Embryonic facial prominence (tissue), 1 donor: ENCODE results near the gene PAF1.
"Not testable (repeated sequence)": the region's sequence is repeated elsewhere in the genome, so short reads cannot be mapped to it uniquely, and the experiment has no call there.

Experiments used
- DNase-seq: peaks from one replicate; pipeline ENCODE4 v3.0.0-alpha.2; 2016; ENCODE audit errors: extremely low spot score

PAF1 gene

DNA sequence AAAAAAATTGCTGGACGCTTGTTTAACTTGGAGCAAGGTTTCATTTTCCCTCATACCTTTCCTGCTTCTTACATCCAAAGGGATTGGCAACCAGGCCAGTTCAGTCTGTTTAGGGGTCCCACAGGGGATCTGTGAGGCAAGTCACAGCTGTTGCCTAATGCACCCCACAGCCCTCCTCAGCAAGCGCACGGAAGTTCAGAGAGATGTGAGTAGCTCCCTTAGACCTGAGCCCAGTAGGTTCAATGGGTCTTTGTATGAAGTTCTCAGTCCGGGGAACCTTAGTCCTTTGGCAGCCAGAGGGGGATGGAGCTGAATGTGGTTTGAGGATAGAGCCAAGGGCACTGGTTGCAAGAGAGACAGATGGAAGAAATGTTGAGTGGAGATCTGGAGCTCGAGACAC, 35.7 kb downstream of the PAF1 start:
- no peak for DNase-seq

DNA sequence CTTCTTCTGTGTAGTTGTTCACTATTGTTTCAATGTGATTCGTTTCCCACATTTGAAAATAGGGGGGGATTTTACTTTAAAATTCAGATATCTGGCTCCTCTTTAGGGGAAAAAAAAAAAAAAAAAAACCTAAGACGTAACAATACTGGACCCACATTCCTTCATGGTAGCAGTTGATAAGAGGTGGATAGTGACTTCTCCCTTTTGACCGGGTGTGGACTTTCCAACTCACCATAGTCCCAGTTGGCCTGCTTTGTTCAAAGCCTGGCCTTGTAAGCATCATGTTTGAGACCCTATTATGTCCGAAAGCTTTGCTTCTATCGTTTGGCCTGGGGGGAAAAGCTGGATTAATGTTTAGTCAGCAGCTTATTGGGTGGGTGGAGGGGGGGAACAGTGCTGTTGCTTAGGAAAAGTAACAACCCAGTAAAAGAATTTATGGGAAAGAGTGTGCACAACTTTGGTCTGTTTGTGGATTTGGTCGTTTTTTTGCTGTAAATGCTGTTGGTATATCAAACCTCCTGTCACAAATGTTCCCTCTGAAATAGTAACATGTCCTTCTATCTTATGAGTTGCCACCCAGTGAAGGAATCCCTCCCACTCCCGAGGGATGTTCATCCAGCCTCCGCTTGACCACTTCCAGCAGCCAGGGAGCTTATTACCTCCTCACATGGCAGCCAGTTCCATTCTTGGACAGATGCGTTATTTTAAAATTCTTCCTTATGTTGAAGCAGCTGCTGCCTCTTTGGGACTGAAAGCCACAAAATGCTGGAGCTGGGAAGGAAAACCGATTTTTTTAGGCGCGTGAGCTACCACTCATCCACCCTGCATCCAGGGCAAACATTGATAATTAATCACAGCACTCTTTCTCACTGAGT, 38.3 kb downstream of the PAF1 start:
- no peak for DNase-seq

DNA sequence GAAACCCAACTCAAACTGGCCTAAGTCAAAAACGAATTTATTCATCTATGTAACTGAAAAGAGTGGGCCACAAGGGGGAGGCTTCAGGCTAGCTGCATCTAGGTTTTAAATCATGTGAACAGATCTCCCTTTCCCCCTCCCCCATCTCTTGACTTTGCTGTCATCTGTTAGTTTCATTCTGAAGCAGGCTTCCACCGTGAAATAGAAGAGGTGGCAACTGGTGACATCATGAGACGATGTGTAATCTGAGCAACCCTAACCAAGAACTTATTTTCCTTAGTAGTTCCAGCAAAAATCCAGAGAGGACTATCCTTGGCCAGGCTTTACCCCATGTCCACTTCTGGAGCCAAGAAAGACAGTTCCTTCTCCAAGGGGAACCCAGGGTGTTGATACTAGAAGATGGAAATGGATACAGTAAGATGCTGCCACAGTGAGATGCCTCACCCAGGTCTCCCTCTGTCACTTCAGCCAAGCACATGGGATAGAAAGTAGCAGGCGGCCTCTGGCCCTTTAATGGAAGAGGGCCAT, 39.3 kb downstream of the PAF1 start:
- no peak for DNase-seq

DNA sequence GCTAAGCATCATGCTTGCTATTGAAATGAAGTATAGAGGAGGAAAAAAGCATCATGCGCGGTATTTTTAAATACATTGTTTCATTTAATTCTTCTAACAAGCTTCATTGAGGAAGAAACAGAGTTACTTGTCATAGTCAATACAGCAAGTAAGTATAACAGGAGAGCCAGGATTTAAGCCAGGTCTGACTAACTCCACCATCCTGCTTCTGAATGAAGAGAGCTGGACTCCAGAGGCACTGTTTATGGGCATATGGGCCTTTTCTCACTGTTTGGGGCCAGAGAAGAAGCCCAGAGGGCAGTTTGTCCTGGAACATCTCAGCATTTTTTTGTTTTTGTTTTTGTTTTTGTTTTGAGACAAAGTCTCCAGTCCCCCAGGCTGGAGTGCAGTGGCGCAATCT, 40.8 kb downstream of the PAF1 start:
- no peak for DNase-seq

DNA sequence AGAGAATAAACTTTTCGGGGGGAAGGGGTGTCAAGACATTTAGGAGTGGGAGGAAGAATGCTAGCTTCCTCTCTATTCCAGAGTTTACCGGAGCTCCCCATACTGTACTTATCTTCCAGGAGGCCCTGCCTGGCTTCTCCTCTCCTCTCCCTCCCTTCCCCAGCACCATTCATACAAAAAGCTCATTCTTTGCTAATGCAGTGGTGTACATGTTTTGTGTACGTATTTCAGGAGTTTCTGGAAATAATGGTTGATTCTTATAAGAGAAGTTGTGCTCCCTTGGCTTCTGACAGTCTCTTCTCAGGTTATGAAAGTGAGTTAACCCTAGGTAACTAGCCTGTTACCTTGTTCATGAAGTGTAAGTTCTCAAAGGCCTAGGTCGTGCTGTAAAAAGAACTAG, 41.6 kb downstream of the PAF1 start:
- DNase-seq, result no peak

DNA sequence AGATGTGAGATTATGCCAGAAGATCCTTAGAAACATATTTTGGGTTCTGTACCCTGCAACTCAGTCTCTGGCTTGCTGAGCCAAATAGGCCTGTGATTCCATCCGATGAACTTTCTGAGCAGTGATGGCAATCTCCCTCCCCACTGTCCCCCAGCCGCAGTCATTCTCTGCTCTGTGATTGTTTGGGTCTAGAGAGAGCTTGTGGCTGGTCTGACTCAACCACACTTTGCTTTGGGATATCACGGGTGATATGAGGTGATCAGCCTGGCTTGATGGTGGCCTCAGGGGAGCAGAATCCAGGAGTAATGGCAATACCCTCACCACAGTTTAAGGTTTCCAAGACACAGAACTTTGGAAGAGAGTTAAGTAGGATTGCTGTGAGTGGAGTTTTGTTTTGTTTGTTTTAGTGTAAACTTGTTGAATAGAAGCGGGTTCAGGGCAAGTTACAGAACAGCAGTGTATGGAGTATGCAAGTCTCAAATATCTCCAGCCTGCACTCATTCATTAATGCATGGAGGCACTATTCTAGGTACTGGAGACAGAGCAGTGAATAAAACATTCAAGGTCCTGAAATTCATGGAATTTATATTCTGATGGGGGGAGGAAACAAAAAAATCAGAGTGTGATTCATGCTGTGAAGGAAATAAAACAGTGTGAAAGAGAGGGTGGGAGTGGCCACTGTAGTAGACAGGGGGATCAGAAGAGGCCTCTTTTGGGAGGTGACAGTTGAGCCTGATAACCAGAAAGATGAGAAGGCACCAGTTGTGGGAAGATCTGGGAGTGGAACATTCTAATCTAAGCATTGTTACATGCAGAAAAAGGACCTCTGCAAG, 43.4 kb downstream of the PAF1 start:
- DNase-seq, result no peak

DNA sequence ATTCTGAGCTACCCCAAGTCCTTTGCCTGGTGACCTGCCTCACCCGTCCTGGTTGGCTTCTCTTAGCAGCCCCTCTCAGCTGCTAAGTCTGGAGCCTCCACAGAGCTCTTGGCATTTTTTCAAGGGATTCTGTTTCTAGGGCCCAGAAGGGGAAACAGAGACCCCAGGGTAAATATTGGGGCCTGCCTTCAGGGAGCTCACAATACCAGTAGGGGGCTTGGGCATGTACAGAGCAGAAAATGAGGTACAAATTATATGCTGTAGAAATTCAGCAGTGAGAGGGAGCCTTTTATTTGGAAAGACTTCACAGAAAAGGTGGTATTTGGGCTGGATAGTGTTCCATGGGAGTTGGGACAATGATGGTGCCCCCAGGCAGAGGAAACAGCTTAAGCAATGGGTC, 45.0 kb downstream of the PAF1 start:
- no peak for DNase-seq

DNA sequence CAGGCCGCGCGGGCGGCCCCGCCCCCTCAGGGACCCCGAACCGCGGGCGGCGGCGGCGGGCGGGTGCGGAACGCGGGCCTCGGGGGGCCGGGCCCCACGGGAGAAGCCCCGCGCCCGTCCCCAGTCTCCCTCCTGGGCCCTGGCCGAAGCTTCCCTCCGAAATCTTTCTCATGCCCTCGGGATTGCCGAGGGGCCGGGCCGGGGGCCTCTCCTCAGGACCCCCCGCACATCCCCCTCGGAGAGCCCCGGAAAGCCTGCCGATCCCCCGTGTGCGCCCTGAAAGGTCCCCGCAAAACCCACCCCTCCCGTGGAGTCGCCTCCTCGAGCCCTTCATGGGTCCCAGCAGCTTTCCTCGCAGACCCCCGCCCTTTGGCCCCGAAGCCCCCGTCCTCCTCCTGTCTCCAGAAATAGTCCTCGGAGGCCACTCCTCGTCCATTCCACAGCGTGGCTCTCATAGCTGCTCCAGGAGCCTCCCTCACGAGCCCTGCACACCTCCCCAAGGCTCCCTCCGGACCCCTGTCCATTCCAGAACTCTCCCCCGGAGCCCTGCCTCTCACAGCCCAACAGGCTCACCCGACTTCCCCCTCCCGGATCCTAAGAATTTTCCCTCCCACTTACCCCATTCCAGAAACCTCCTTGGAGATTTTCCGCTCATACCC, 48.1 kb downstream of the PAF1 start:
- no peak for DNase-seq

DNA sequence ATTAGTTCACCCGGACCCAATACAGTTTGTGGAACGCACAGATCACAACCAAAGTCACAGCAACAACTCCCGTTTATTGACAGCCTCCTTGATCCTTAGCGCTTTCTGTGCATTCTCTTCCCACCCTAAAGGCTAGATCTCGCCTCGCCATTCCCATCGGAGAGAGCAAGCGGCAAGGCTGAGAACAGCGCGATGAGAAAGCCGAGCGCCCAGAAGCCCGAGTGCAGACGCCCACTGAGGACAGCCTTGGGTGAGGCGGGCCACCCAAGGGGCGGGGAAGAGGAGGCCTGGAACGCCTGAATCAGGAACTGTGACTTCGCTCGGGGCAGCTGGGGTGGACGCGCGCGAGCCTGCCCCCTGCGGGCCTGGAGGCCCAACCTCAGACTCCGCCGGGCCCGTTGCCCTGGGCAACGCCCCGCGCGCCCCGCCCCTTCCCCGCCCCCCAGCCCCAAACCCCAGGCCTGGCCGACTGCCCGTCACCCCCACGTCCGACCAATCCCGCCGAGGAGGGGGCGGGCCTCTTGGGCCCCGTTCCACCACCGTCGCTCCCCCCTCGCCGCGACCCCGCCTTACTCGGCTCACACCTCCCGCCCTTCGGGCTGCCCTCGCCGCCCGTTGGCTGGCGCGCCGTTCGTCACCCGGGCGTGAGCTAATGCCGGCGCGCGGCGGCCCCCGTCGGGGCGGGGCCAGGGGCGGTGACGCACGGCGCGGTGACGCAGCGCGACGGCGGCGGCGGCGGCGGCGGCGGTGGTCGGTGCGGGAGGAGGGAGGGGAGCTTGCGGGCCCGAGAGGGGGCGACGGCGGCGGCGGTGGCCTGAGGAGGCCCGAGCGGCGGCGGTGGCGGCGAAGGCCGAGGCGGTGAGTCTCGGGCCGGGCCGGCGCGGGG, 48.9 kb downstream of the PAF1 start, which contains the start of gene SAMD4B:
TSS of gene SAMD4B (plus strand) at position 703 of the 886 bp plus-strand sequence. CDS start 14,473 bp downstream, outside the sequence.
- peak; percentile 96 for DNase-seq

DNA sequence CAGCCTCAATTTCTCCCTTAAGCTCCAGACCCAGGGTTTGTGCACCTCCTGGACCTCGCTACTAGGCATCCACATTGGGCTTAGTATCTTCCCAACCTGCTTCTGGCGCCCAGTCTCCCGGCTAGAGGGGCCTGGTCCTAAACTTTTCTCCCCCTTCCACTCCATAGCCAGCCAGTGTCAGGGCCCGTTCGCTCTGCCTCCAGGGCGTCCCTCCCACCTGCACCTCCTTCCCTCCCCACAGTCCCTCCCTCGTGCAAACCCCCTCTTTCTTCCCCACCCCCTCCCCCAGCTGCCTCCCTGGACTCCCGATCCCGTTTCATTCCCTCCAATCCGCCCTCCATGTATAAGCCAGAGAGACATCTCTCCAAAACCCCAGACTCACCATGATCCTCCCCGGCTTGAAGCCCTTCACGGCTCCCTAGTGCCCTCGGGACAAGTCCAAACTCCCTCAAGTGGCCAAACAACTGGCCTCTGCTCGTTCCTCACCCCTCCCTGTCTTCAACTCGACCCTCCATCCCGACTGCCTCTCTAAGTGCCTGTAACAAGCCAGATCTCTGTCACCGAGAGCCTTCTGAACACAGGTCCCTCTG, 49.7 kb downstream of the PAF1 start:
- DNase-seq, result no peak

DNA sequence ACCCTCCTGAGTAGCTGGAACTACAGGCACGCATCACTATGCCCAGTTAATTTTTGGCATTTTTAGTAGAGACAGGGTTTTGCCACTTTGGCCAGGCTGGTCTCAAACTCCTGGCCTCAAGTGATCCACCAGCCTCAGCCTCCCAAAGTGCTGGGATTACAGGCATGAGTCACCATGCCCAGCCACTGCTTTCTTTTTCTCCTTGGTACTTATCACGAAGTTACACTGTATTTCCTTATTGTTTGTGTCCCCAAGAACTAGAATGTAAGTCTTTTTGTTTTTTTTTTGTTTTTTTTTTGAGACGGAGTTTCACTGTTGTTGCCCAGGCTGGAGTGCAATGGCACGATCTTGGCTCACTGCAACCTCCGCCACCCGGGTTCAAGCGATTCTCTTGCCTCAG, 50.8 kb downstream of the PAF1 start:
- not testable (repeated sequence) for DNase-seq

DNA sequence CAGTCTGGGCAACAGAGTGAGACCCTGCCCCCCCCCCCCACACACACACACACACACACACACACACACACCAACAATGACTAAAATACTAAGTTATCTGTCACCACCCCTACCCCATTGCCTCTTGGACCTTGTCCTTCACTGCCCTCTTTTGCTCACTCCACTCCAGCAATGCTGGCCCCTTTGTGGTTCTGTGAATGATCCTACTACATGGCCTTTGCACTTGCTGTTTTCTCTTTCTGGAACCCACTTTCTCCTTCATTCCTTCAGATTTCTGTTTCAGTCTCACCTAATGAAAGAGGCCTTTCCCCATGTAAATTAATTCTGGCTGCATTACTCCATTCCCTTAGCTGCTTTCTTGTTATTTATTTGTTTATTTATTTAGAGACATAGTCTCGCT, 51.2 kb downstream of the PAF1 start:
- DNase-seq, result no peak

DNA sequence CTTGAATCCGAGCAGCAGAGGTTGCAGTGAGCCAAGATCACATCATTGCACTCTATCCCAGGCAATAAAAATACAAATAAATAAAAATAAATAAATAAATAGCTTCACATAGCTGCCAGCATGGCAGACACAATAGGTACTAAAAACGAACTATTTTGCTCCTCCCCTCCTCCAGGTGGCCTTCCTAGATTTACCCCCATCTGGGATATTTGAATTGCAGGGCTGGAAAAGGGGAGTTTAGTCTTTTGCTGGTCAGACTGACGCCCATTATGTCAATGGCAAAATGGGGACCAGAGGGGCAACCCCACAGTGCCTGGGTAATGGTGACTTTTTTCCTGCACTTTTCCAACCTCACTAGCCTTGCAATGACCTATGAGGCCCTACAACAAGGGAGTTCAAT, 54.4 kb downstream of the PAF1 start:
- no peak for DNase-seq
